MCF 10A (cell line): Measurements from ENCODE around the gene TSSC4. TPM values are rescaled to one million over a fixed set of nuclear protein-coding genes. Genes with fewer than 3 reads are reported as not detected.
"Not testable (repeated sequence)": the region's sequence is repeated elsewhere in the genome, so short reads cannot be mapped to it uniquely, and the experiment has no call there.

Source experiments
- BruUV-seq: library from RNA; stranded (reverse); fragments of 400-500 nt; replicated peaks from 2 replicates; lab custom pipeline; 2021; lab: Mats Ljungman, UMichigan
- CTCF ChIA-PET: fragments of 300-600 bp; sonication (Branson Sonifier 250); formaldehyde crosslinking; extraction: SDS; loops from one replicate; lab custom pipeline; 2021; ENCODE audit warnings: antibody characterized with exemption, inconsistent platforms; lab: Yijun Ruan, JAX
- POLR2A ChIA-PET: fragments of 300-600, 350-650 bp; sonication (Branson Sonifier 250); formaldehyde crosslinking; extraction: SDS; loops from one replicate; lab custom pipeline; 2020; ENCODE audit warnings: antibody characterized with exemption, inconsistent platforms; lab: Yijun Ruan, JAX
- DNase-seq: peaks from one replicate; pipeline ENCODE4 v3.0.0-alpha.2; 2018; ENCODE audit not compliant: unreplicated experiment
- H3K27ac Mint-ChIP-seq: one replicate; pipeline ENCODE4 v1.8.0; 2022; ENCODE audit warnings: mild to moderate bottlenecking, low read depth, mixed read lengths; ENCODE audit not compliant: unreplicated experiment
- H3K27me3 Mint-ChIP-seq: one replicate; pipeline ENCODE4 v1.8.0; 2022; ENCODE audit warnings: mixed read lengths; ENCODE audit not compliant: insufficient read depth, unreplicated experiment
- H3K36me3 Mint-ChIP-seq: one replicate; pipeline ENCODE4 v1.8.0; 2022; ENCODE audit warnings: mild to moderate bottlenecking, moderate library complexity, mixed read lengths; ENCODE audit not compliant: insufficient read depth, unreplicated experiment
- H3K4me1 Mint-ChIP-seq: one replicate; pipeline ENCODE4 v1.8.0; 2022; ENCODE audit warnings: mixed read lengths; ENCODE audit not compliant: insufficient read depth, unreplicated experiment
- H3K4me3 Mint-ChIP-seq: one replicate; pipeline ENCODE4 v1.8.0; 2022; ENCODE audit warnings: mild to moderate bottlenecking, moderate library complexity, mixed read lengths; ENCODE audit not compliant: unreplicated experiment
- H3K9me3 Mint-ChIP-seq: one replicate; pipeline ENCODE4 v1.8.0; 2022; ENCODE audit warnings: mixed read lengths; ENCODE audit not compliant: unreplicated experiment
- CTCF ChIP-seq: fragments of 200-600 bp; IDR thresholded peaks from one replicate; pipeline ENCODE4 v1.8.0; 2022; ENCODE audit warnings: antibody characterized with exemption, mild to moderate bottlenecking; ENCODE audit not compliant: unreplicated experiment
- intact Hi-C: fragments of 100-400 bp; cut with micrococcal nuclease; formaldehyde crosslinking; loops from 2 replicates; pipeline ENCODE4 v1.14.1; 2022
- total RNA-seq: library from RNA; stranded (reverse); gene quantifications from 2 replicates; pipeline ENCODE4 v1.2.3, GENCODE V29; 2022

The TSSC4 gene
- total RNA-seq, 1 experiment from 2014 or later: 70.3 TPM

GRCh38 chr11:2363130-2363529, 37.4 kb upstream of the TSSC4 start:
- Mint-ChIP-seq H3K36me3 (no peaks in the 10 kb centered on the region), H3K9me3 (no peaks in the 10 kb centered on the region), H3K4me3 (no peak overlapping the region), H3K4me1 (no peaks in the 10 kb centered on the region), H3K27me3 (peaks cover 26% of the 10 kb centered on the region), H3K27ac (no peak overlapping the region)
- no peak for TF ChIP-seq CTCF
- BruUV-seq: no TSS peak
- intact Hi-C loops: no loop called here
- ChIA-PET CTCF (no interaction called here), POLR2A (no interaction called here)
- no peak for DNase-seq

GRCh38 chr11:2363577-2364370, 36.8 kb upstream of the TSSC4 start:
- DNase-seq: no peak
- H3K27ac Mint-ChIP-seq: no peak overlapping the region
- intact Hi-C loops: no loop called here
- no TSS peak for BruUV-seq
- POLR2A ChIA-PET: no interaction called here
- no peaks in the 10 kb centered on the region for H3K4me1 Mint-ChIP-seq
- peaks cover 26% of the 10 kb centered on the region for H3K27me3 Mint-ChIP-seq
- H3K9me3 Mint-ChIP-seq: no peaks in the 10 kb centered on the region
- no peak overlapping the region for H3K4me3 Mint-ChIP-seq
- TF ChIP-seq CTCF: no peak
- H3K36me3 Mint-ChIP-seq: no peaks in the 10 kb centered on the region
- CTCF ChIA-PET: no interaction called here

- POLR2A ChIA-PET, H3K9me3 Mint-ChIP-seq, H3K36me3 Mint-ChIP-seq, H3K4me1 Mint-ChIP-seq, DNase-seq, H3K4me3 Mint-ChIP-seq, CTCF ChIA-PET, H3K27ac Mint-ChIP-seq, BruUV-seq, intact Hi-C loops: not testable (repeated sequence)
- peaks cover 26% of the 10 kb centered on the region for H3K27me3 Mint-ChIP-seq
These were observed 36.2 kb upstream of the TSSC4 start for GRCh38 chr11:2364386-2364785.

- Mint-ChIP-seq H3K27ac (no peak overlapping the region), H3K4me1 (no peaks in the 10 kb centered on the region), H3K4me3 (no peak overlapping the region), H3K36me3 (no peaks in the 10 kb centered on the region), H3K9me3 (no peaks in the 10 kb centered on the region), H3K27me3 (peaks cover 26% of the 10 kb centered on the region)
- intact Hi-C loops: no loop called here
- ChIA-PET CTCF (no interaction called here), POLR2A (no interaction called here)
- DNase-seq: no peak
- no peak for TF ChIP-seq CTCF
- no TSS peak for BruUV-seq
These were observed 34.9 kb upstream of the TSSC4 start for GRCh38 chr11:2365571-2366210.
